MM.1S (cell line): Measurements from ENCODE around the gene ADAM10.

ENCODE experiments used
- DNase-seq: peaks from one replicate; pipeline ENCODE4 v3.0.0-alpha.2; 2015
- H2AFZ ChIP-seq: fragments of 300-600 bp; sonication (generic); 2 replicates; pipeline ENCODE4 v1.6.0; 2016; ENCODE audit warnings: antibody characterized with exemption, low read length
- H3F3A ChIP-seq: fragments of 300-600 bp; sonication (generic); 2 replicates; pipeline ENCODE4 v1.6.1; 2016; ENCODE audit warnings: mild to moderate bottlenecking, antibody characterized with exemption, low read length, moderate library complexity, mixed read lengths; ENCODE audit not compliant: insufficient read depth
- H3K27ac ChIP-seq: fragments of 300-600 bp; sonication (generic); 2 replicates; pipeline ENCODE4 v1.5.1; 2016; ENCODE audit warnings: mild to moderate bottlenecking, low read length
- H3K27me3 ChIP-seq: fragments of 300-600 bp; sonication (generic); replicated peaks from 2 replicates; pipeline ENCODE4 v1.6.0; 2016; ENCODE audit warnings: low read length; ENCODE audit not compliant: insufficient read depth
- H3K36me3 ChIP-seq: fragments of 300-600 bp; sonication (generic); replicated peaks from 2 replicates; pipeline ENCODE4 v1.6.1; 2016; ENCODE audit warnings: mild to moderate bottlenecking, low read length, mixed read lengths; ENCODE audit not compliant: insufficient read depth
- H3K4me1 ChIP-seq: fragments of 300-600 bp; sonication (generic); 2 replicates; pipeline ENCODE4 v1.6.1; 2016; ENCODE audit warnings: low read length, mixed read lengths
- H3K4me2 ChIP-seq: fragments of 300-600 bp; sonication (generic); 2 replicates; pipeline ENCODE4 v1.6.0; 2016; ENCODE audit warnings: low read depth, low read length
- H3K4me3 ChIP-seq: fragments of 300-600 bp; sonication (generic); 2 replicates; pipeline ENCODE4 v1.5.1; 2016; ENCODE audit warnings: low read length, mixed read lengths
- H3K79me2 ChIP-seq: fragments of 300-600 bp; sonication (generic); 2 replicates; pipeline ENCODE4 v1.6.1; 2016; ENCODE audit warnings: mixed run types, low read length, mixed read lengths
- H3K9ac ChIP-seq: fragments of 300-600 bp; sonication (generic); 2 replicates; pipeline ENCODE4 v1.6.1; 2016; ENCODE audit warnings: low read length, mixed read lengths
- H3K9me2 ChIP-seq: fragments of 300-600 bp; sonication (generic); replicated peaks from 2 replicates; pipeline ENCODE4 v1.6.1; 2016; ENCODE audit warnings: mild to moderate bottlenecking, low read length, mixed read lengths; ENCODE audit not compliant: insufficient read depth
- H3K9me3 ChIP-seq: fragments of 300-600 bp; sonication (generic); replicated peaks from 2 replicates; pipeline ENCODE4 v1.6.1; 2016; ENCODE audit warnings: mild to moderate bottlenecking, low read length, mixed read lengths; ENCODE audit not compliant: insufficient read depth
- H4K20me1 ChIP-seq: fragments of 300-600 bp; sonication (generic); 2 replicates; pipeline ENCODE4 v1.6.1; 2016; ENCODE audit warnings: mild to moderate bottlenecking, low read length, moderate library complexity, mixed read lengths; ENCODE audit not compliant: insufficient read depth
- EZH2 ChIP-seq: fragments of 300-600 bp; sonication (generic); optimal IDR thresholded peaks from 2 replicates; pipeline ENCODE3; 2017; ENCODE audit warnings: low read depth, mild to moderate bottlenecking, antibody characterized with exemption, low read length, mixed read lengths
- EZH2phosphoT487 ChIP-seq: fragments of 300-600 bp; sonication (generic); IDR thresholded peaks from 2 replicates; pipeline ENCODE4 v1.6.1; 2018; ENCODE audit warnings: antibody characterized with exemption, low read length
- TF ChIP-seq, protein P1 (sequence below): fragments of 300-600 bp; sonication (generic); IDR thresholded peaks from 2 replicates; pipeline ENCODE4 v1.5.1; 2016; ENCODE audit warnings: antibody characterized with exemption, low read length, mixed read lengths

The ADAM10 gene

DNA sequence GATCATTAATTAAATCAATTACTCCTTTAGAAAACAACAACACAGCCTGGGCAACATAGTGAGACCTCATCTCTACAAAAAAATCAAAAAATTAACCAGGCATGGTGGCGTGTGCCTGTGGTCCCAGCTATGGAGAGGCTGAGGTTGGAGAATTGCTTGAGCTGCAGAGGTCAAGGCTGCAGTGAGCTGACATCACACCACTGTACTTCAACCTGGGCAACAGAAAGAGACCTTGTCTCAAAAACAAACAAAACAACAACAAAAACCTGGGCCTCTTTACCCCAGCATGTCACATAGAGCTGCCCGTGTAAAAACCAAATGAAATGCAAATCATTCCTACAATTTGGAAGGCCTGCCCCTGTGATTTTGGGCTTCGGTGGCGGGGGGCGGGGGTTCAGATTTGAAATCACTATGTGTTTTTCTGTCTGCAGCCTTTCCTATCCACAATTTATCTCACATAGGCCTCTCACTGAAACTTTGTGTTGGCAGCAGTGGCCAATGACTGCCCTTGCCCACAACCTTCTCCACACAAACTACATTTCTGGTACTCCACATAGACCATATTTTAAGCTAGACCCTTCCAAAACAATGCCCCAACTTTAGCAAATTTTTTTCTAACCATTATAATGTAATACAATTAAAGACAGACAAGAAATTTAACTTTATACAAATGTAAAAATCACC is 6.5 kb downstream of the ADAM10 start:
- Histone ChIP-seq H2AFZ (no peak overlapping the region), H4K20me1 (peaks cover 51% of the 10 kb centered on the region), H3K4me3 (no peak overlapping the region), H3K9me3 (no peaks in the 10 kb centered on the region), H3K27me3 (no peaks in the 10 kb centered on the region), H3K36me3 (0 out of 2 replicates have a peak, but pooled peaks cover 3% of the 10 kb centered on the region), H3K4me1 (peaks cover 31% of the 10 kb centered on the region), H3F3A (peaks cover 2% of the 10 kb centered on the region), H3K79me2 (peaks cover 98% of the 10 kb centered on the region), H3K27ac (no peak overlapping the region), H3K9ac (no peak overlapping the region), H3K4me2 (no peak overlapping the region), H3K9me2 (no peaks in the 10 kb centered on the region)
- no peak for TF ChIP-seq EZH2phosphoT487
- TF ChIP-seq, protein P1, sequence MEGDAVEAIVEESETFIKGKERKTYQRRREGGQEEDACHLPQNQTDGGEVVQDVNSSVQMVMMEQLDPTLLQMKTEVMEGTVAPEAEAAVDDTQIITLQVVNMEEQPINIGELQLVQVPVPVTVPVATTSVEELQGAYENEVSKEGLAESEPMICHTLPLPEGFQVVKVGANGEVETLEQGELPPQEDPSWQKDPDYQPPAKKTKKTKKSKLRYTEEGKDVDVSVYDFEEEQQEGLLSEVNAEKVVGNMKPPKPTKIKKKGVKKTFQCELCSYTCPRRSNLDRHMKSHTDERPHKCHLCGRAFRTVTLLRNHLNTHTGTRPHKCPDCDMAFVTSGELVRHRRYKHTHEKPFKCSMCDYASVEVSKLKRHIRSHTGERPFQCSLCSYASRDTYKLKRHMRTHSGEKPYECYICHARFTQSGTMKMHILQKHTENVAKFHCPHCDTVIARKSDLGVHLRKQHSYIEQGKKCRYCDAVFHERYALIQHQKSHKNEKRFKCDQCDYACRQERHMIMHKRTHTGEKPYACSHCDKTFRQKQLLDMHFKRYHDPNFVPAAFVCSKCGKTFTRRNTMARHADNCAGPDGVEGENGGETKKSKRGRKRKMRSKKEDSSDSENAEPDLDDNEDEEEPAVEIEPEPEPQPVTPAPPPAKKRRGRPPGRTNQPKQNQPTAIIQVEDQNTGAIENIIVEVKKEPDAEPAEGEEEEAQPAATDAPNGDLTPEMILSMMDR, result no peak
- no peak for TF ChIP-seq EZH2
- DNase-seq, result no peak

DNA sequence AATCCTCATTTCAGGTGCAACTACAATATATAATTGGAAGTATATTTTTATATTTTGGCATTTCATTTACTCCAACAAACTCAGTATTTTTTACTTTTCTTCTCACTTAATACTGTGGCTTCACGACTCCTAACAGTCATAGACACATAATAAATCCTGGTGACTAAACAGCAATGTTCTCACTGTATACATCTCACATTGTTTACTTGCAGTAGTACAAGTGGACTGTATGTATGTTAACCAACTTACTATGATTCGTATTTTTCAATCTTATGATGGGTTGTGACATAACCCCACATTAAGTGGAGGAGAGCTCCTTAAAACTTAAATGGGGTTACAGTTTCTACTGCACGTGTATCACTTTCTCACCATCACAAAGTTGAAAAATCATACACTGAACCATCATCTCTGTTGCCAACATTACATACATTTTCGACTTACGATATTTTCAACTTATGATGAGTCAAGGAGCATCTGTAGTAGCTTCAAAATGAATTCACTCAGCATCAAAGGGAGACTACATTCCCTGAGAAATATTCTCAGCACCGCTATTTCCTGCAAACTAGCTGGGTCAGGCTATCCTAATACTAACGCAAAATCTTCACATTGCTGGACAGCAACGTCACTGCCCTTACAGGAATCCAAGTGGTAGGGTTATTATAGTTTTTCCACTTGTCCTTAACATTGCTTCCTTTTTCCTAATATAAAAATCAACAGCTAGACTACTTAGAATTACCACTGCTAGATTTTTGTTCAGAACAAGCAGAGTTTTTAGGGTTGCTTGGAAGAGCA is 7.3 kb downstream of the ADAM10 start:
- Histone ChIP-seq H4K20me1 (peaks cover 58% of the 10 kb centered on the region), H3K27me3 (no peaks in the 10 kb centered on the region), H2AFZ (no peak overlapping the region), H3K9me2 (no peaks in the 10 kb centered on the region), H3K79me2 (peaks cover 98% of the 10 kb centered on the region), H3K4me1 (peaks cover 30% of the 10 kb centered on the region), H3F3A (no peaks in the 10 kb centered on the region), H3K9me3 (no peaks in the 10 kb centered on the region), H3K4me2 (no peak overlapping the region), H3K4me3 (no peak overlapping the region), H3K36me3 (0 out of 2 replicates have a peak, but pooled peaks cover 3% of the 10 kb centered on the region), H3K27ac (no peak overlapping the region), H3K9ac (no peak overlapping the region)
- TF ChIP-seq, protein P1, result no peak
- TF ChIP-seq EZH2phosphoT487 (no peak), EZH2 (no peak)
- no peak for DNase-seq

DNA sequence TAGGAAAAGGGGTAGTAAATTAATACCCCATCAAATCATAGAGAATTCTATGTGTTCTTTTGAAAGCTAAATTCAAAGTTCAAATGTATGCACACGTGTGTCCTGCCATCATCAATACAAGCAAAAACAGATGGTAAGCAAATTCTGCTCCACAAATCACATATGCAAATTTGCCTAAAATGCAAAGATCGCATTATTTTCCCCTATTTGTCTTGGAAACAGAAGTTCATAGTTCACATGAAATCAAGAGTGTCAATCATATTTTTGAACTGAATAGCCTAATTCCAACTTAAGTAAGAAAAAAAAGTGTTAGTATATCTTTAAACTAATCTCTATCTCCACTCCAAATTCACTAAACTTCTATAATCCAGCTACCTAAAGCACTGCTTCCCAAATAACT is 8.5 kb downstream of the ADAM10 start:
- Histone ChIP-seq H3K36me3 (0 out of 2 replicates have a peak, but pooled peaks cover under 1% of the 10 kb centered on the region), H3K9me2 (no peaks in the 10 kb centered on the region), H3K9me3 (no peaks in the 10 kb centered on the region), H3K27me3 (no peaks in the 10 kb centered on the region), H4K20me1 (peaks cover 65% of the 10 kb centered on the region), H3F3A (no peaks in the 10 kb centered on the region), H3K4me2 (no peak overlapping the region), H3K27ac (no peak overlapping the region), H3K4me1 (peaks cover 20% of the 10 kb centered on the region; the same call in 1 of the 2 replicates), H3K9ac (no peak overlapping the region), H3K4me3 (no peak overlapping the region), H3K79me2 (peaks cover 98% of the 10 kb centered on the region), H2AFZ (no peak overlapping the region)
- no peak for DNase-seq
- no peak for TF ChIP-seq EZH2
- TF ChIP-seq EZH2phosphoT487, result no peak
